ENCODE measurements around the gene ELOVL1.

- TF ChIP-seq CTCF (IDR thresholded peaks at IDR 0.05), result no peak
- no peak for TF ChIP-seq POLR2A (IDR thresholded peaks at IDR 0.05)
These were observed 7.2 kb downstream of the ELOVL1 start for GRCh38 chr1:43360616-43361015.
